ENCODE measurements around the gene TRAPPC11.

- TF ChIP-seq CTCF (conservative IDR thresholded peaks at IDR 0.05; ENCODE audit: low read depth in 2 of 2) (no peak), EZH2phosphoT487 (IDR thresholded peaks at IDR 0.05; ENCODE audit: unreplicated experiment) (no peak), NANOG (IDR thresholded peaks at IDR 0.05; ENCODE audit: borderline replicate concordance) (no peak), CREB1 (CRISPR knock-in tag; IDR thresholded peaks at IDR 0.05; ENCODE audit: low read depth) (no peak), ZNF114 (CRISPR knock-in tag; IDR thresholded peaks at IDR 0.05) (no peak), EZH2 (IDR thresholded peaks at IDR 0.05; ENCODE audit: low read depth, unreplicated experiment) (no peak), POLR2AphosphoS5 (IDR thresholded peaks at IDR 0.05; ENCODE audit: low read depth) (no peak), REST (IDR thresholded peaks at IDR 0.05; ENCODE audit: unreplicated experiment) (no peak)
Observed at GRCh38 chr4:183675625-183676024, 16.5 kb downstream of the TRAPPC11 start.

Data from GM23338 (cell line).